Measurements from ENCODE around the gene DYSF. TPM values are rescaled to one million over a fixed set of nuclear protein-coding genes. Genes with fewer than 3 reads are reported as not detected.

Gene DYSF
- total RNA-seq, 4 donors from 2014 or later: 10.3 to 14.9 (median 14.4) TPM

DNA sequence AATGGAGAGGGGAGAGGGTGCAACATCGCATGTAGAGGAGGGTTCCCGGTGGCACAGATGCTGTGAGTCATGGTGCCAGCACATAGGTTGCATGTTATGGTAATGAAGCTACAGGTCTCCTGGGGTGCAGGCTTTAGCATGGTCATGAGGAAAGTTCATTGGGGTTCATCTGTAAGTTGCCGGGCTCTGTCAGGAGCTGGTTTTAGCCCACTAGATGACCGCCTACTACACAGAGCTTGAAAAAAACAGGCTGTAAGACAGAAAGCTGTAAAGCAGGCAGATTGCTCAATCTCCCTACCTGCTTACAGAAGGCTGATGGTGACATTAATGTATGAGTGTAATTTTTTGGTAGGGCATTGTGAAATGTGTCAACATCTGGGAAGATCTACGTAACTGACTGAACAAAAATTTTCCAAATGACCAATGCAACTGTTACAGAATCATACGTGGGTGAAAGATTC is 23.9 kb downstream of the DYSF start:
- no peak for TF ChIP-seq POLR2A (IDR thresholded peaks at IDR 0.05)
- TF ChIP-seq, protein P1, sequence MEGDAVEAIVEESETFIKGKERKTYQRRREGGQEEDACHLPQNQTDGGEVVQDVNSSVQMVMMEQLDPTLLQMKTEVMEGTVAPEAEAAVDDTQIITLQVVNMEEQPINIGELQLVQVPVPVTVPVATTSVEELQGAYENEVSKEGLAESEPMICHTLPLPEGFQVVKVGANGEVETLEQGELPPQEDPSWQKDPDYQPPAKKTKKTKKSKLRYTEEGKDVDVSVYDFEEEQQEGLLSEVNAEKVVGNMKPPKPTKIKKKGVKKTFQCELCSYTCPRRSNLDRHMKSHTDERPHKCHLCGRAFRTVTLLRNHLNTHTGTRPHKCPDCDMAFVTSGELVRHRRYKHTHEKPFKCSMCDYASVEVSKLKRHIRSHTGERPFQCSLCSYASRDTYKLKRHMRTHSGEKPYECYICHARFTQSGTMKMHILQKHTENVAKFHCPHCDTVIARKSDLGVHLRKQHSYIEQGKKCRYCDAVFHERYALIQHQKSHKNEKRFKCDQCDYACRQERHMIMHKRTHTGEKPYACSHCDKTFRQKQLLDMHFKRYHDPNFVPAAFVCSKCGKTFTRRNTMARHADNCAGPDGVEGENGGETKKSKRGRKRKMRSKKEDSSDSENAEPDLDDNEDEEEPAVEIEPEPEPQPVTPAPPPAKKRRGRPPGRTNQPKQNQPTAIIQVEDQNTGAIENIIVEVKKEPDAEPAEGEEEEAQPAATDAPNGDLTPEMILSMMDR (IDR thresholded peaks at IDR 0.05): no peak
- Histone ChIP-seq H3K27ac (no peak overlapping the region), H3K9me3 (no peaks in the 10 kb centered on the region), H3K4me3 (replicated peaks in 1 of 3) (no peak overlapping the region), H3K4me1 (no peaks in the 10 kb centered on the region), H3K27me3 (no peaks in the 10 kb centered on the region), H3K36me3 (no peaks in the 10 kb centered on the region)
- intact Hi-C loops (cut with DNase I): no loop called here
- DNase-seq: no peak
- WGBS, 2 donors: 93 to 94% methylated on average over 6 of the region's 6 CpGs

DNA sequence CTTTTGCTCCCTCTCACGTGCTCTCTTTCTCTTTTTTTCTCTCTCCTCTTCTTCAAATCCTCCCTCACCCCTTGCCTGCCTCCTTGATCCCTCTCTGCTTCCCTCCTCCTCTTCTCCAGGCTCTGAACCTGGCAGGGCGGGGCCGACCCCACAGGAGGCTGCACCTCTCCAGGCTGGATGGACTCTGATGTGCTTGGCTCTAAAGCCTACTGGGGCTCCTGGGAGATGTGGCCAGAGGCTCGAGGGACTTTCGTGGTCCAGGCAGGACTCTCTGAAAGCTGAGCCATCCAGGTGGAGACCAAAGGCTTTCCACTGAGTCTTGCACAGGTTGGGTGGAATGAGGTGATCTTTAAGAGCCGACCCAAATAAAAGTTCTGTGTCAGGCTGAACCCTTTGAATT is 25.4 kb downstream of the DYSF start:
- WGBS, 2 donors: 75 to 80% methylated on average over 6 of the region's 6 CpGs
- DNase-seq: no peak
- TF ChIP-seq, protein P1 (IDR thresholded peaks at IDR 0.05): no peak
- no peak for TF ChIP-seq POLR2A (IDR thresholded peaks at IDR 0.05)

DNA sequence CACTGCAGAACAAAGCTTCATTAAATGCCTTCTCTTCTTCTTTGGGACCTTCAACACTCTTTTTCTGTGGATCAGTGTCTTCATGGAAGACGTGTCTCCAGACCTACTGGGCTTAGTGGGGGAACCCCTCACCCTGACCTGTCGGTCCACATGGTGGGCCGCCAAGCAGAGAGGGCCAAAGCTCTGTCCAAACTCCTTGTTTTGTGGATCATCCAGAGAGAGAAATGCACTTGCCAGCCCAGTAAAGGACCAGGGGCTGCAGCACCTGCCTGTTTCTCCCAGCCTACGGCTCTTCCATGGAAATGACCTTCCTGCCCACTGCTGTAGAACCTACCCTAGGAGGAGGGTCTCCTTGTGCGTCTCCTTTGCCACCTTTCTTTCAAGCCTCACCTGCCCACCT is 25.9 kb downstream of the DYSF start:
- intact Hi-C loops (cut with DNase I): no loop called here
- Histone ChIP-seq H3K36me3 (no peaks in the 10 kb centered on the region), H3K4me3 (replicated peaks in 1 of 3) (no peak overlapping the region), H3K27me3 (no peaks in the 10 kb centered on the region), H3K27ac (no peak overlapping the region), H3K9me3 (no peaks in the 10 kb centered on the region), H3K4me1 (no peaks in the 10 kb centered on the region)
- no peak for TF ChIP-seq POLR2A (IDR thresholded peaks at IDR 0.05)
- TF ChIP-seq, protein P1 (IDR thresholded peaks at IDR 0.05): no peak
- DNase-seq: no peak
- WGBS, 2 donors: 92% methylated on average over 5 of the region's 5 CpGs

More for the DNA sequence above, 25.4 kb downstream of the DYSF start:
- Histone ChIP-seq H3K27ac (no peak overlapping the region), H3K4me1 (no peaks in the 10 kb centered on the region), H3K4me3 (replicated peaks in 1 of 3) (no peak overlapping the region), H3K9me3 (no peaks in the 10 kb centered on the region), H3K36me3 (no peaks in the 10 kb centered on the region), H3K27me3 (no peaks in the 10 kb centered on the region)
- intact Hi-C loops (cut with DNase I): no loop called here

DNA sequence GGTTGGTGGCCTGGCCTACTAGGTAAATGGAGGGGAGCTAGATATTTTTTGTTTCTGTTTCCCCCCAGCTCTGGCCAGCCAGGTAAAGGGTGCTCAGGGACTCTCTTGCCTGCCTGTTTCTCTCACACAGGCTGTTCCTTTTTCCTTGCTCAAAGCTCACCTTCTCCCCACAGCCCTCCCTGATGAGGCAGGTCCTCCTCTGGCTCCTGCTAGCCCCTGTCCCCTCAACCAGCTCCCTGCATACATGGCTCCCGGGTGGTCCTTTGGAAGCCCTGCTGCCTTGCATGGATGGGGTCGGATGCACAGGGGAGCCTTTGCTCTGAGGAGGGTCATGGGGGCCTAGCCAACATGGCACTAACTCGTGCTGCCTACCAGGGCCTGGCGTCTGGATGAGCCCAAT is 27.8 kb downstream of the DYSF start:
- Histone ChIP-seq H3K4me1 (no peaks in the 10 kb centered on the region), H3K27ac (no peak overlapping the region), H3K27me3 (no peaks in the 10 kb centered on the region), H3K9me3 (no peaks in the 10 kb centered on the region), H3K36me3 (no peaks in the 10 kb centered on the region), H3K4me3 (replicated peaks in 1 of 3) (no peak overlapping the region)
- intact Hi-C loops (cut with DNase I): no loop called here
- no peak for TF ChIP-seq POLR2A (IDR thresholded peaks at IDR 0.05)
- TF ChIP-seq, protein P1 (IDR thresholded peaks at IDR 0.05): no peak
- WGBS, 2 donors: 86 to 98% methylated on average over 4 of the region's 4 CpGs
- no peak for DNase-seq

DNA sequence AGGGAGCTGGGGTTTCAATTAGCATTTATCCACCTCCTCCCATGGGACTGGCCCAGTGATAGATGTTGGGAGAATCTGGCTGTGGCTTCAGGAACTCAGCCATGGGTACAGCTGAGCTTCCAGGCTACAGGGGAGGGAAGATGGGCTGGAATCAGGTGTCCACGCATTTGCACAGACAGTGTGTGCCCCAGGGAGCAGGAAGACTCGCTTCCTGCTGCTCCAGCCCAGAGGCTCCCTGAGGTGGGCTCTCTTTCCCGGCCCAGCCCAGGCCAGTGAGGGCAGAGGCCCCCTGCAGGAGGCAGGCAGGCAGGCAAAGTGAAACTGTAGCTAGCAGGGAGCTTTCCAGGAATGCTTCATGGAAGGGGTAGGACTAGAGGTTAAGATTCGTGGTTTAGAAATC is 28.7 kb downstream of the DYSF start:
- Histone ChIP-seq H3K36me3 (no peaks in the 10 kb centered on the region), H3K9me3 (no peaks in the 10 kb centered on the region), H3K4me3 (replicated peaks in 1 of 3) (no peak overlapping the region), H3K27ac (no peak overlapping the region), H3K27me3 (no peaks in the 10 kb centered on the region), H3K4me1 (peaks cover 7 to 8% of the 10 kb centered on the region in 2 donors)
- TF ChIP-seq POLR2A (IDR thresholded peaks at IDR 0.05): no peak
- TF ChIP-seq, protein P1 (IDR thresholded peaks at IDR 0.05): no peak
- 50 to 53% methylated on average over 2 to 3 of the region's 4 CpGs for WGBS, 2 donors
- DNase-seq: no peak
- intact Hi-C loops (cut with DNase I): no loop called here
